HEK293 (cell line): Measurements from ENCODE around the gene GPX4.

ENCODE experiments used
- CTCF ChIA-PET: fragments of 350-600 bp; formaldehyde crosslinking; extraction: SDS; loops from one replicate; lab custom pipeline; 2021; ENCODE audit warnings: antibody characterized with exemption; lab: Yijun Ruan, JAX
- POLR2A ChIA-PET: fragments of 300-600 bp; formaldehyde crosslinking; extraction: SDS; loops from one replicate; lab custom pipeline; 2020; ENCODE audit warnings: antibody characterized with exemption, inconsistent platforms; lab: Yijun Ruan, JAX
- H3K27ac ChIP-seq: fragments of 200-500 bp; sonication (Bioruptor generic); 2 replicates; pipeline ENCODE4 v1.5.1; 2014; ENCODE audit warnings: low read depth, low read length, control low read depth, inconsistent platforms; ENCODE audit errors: extremely low read depth
- H3K36me3 ChIP-seq, 2 experiments: fragments of 200-500 bp in 1 of 2; sonication (Bioruptor generic) in 1 of 2; 1 replicate in 1 of 2; 2 replicates in 1 of 2; pipeline ENCODE4 v1.5.1; 2014 to 2017; ENCODE audit warnings: inconsistent platforms in 2 of 2, low read length in 2 of 2; ENCODE audit not compliant: control insufficient read depth in 2 of 2, insufficient read depth in 1 of 2
- H3K4me1 ChIP-seq: fragments of 200-500 bp; sonication (Bioruptor generic); 2 replicates; pipeline ENCODE4 v1.5.1; 2014; ENCODE audit warnings: mild to moderate bottlenecking, low read length, inconsistent platforms; ENCODE audit not compliant: control insufficient read depth, insufficient read depth
- H3K4me3 ChIP-seq: 2 replicates; pipeline ENCODE4 v1.5.1; 2011; ENCODE audit warnings: low read depth, mild to moderate bottlenecking, control low read depth, low read length, moderate library complexity
- H3K9me3 ChIP-seq: fragments of 200-500 bp; sonication (Bioruptor generic); 2 replicates; pipeline ENCODE4 v1.5.1; 2014; ENCODE audit warnings: low read depth, low read length, inconsistent platforms; ENCODE audit not compliant: control insufficient read depth, insufficient read depth
- FEZF1 ChIP-seq: fragments of 450-650 bp; formaldehyde crosslinking; IDR thresholded peaks from 2 replicates; pipeline ENCODE4 v1.5.1; 2016; ENCODE audit warnings: missing biosample characterization, missing genetic modification characterization
- HOXC10 ChIP-seq: sonication (generic); formaldehyde crosslinking; IDR thresholded peaks from 2 replicates; pipeline ENCODE4 v1.8.1; 2023; ENCODE audit warnings: mild to moderate bottlenecking, missing genetic modification reagents
- KLF1 ChIP-seq: fragments of 450-650 bp; formaldehyde crosslinking; IDR thresholded peaks from 2 replicates; pipeline ENCODE4 v1.5.1; 2016; ENCODE audit warnings: missing biosample characterization, missing genetic modification characterization
- KLF9 ChIP-seq: fragments of 450-650 bp; formaldehyde crosslinking; IDR thresholded peaks from 2 replicates; pipeline ENCODE4 v1.5.1; 2016; ENCODE audit warnings: missing biosample characterization, missing genetic modification characterization, low read depth
- MZF1 ChIP-seq: fragments of 450-650 bp; formaldehyde crosslinking; IDR thresholded peaks from 2 replicates; pipeline ENCODE4 v1.5.1; 2017; ENCODE audit warnings: missing biosample characterization, missing genetic modification characterization, borderline replicate concordance
- OVOL3 ChIP-seq: fragments of 450-650 bp; formaldehyde crosslinking; IDR thresholded peaks from 2 replicates; pipeline ENCODE4 v1.5.1; 2016; ENCODE audit warnings: missing biosample characterization, missing genetic modification characterization
- PRDM4 ChIP-seq: fragments of 450-650 bp; formaldehyde crosslinking; IDR thresholded peaks from 2 replicates; pipeline ENCODE4 v1.5.1; 2017; ENCODE audit warnings: missing biosample characterization, missing genetic modification characterization
- YY2 ChIP-seq: fragments of 450-650 bp; formaldehyde crosslinking; IDR thresholded peaks from 2 replicates; pipeline ENCODE4 v1.5.1; 2016; ENCODE audit warnings: missing biosample characterization, missing genetic modification characterization
- ZBTB6 ChIP-seq: fragments of 450-650 bp; formaldehyde crosslinking; IDR thresholded peaks from 2 replicates; pipeline ENCODE4 v1.5.1; 2017; ENCODE audit warnings: missing biosample characterization, missing genetic modification characterization
- ZNF324 ChIP-seq: fragments of 450-650 bp; formaldehyde crosslinking; IDR thresholded peaks from 2 replicates; pipeline ENCODE4 v1.5.1; 2016; ENCODE audit warnings: missing biosample characterization, missing genetic modification characterization
- ZNF600 ChIP-seq: fragments of 450-650 bp; formaldehyde crosslinking; IDR thresholded peaks from 2 replicates; pipeline ENCODE4 v1.5.1; 2016; ENCODE audit warnings: missing biosample characterization, missing genetic modification characterization
- ZNF707 ChIP-seq: fragments of 450-650 bp; formaldehyde crosslinking; IDR thresholded peaks from 2 replicates; pipeline ENCODE4 v1.5.1; 2016; ENCODE audit warnings: missing biosample characterization, missing genetic modification characterization
- ZSCAN23 ChIP-seq: fragments of 450-650 bp; formaldehyde crosslinking; IDR thresholded peaks from 2 replicates; pipeline ENCODE4 v1.5.1; 2016; ENCODE audit warnings: missing biosample characterization, missing genetic modification characterization

Gene GPX4

GRCh38 chr19:1139126-1139525 is 35.3 kb downstream of the GPX4 start:
- Histone ChIP-seq H3K27ac (no peak overlapping the region), H3K4me1 (no peaks in the 10 kb centered on the region), H3K9me3 (no peaks in the 10 kb centered on the region), H3K4me3 (no peak overlapping the region)
- POLR2A ChIA-PET = no interaction called here
- CTCF ChIA-PET = interaction anchor here (0.7 kb wide), 1 partner anchor 24 kb away, joined by 3 read pairs; no protein-coding TSS in a partner anchor
- TF ChIP-seq ZNF600 (tag by site-specific recombination) (0 out of 2 replicates have a peak, but pooled peaks have one; percentile 41), HOXC10 (CRISPR knock-in tag) (no peak), KLF9 (tag by site-specific recombination) (0 out of 2 replicates have a peak, but pooled peaks have one; percentile 29)
- TF ChIP-seq, all 188 proteins: peak for 2
- H3K36me3 ChIP-seq = peaks cover 0 to 17% of the 10 kb centered on the region in 2 experiments; a peak in 2 of 3 replicates

- no peaks in the 10 kb centered on the region for H3K9me3 ChIP-seq
- TF ChIP-seq ZNF324 (tag by site-specific recombination) = no peak
- TF ChIP-seq ZNF707 (tag by site-specific recombination) = no peak
- TF ChIP-seq MZF1 (tag by site-specific recombination) = no peak
- TF ChIP-seq KLF1 (tag by site-specific recombination) = no peak
- no peak for TF ChIP-seq PRDM4 (tag by site-specific recombination)
- TF ChIP-seq ZBTB6 = peak; percentile 8; the same call in 1 of the 2 replicates
- TF ChIP-seq, all 188 proteins: peak for 1
- CTCF ChIA-PET = interaction anchor here (0.6 kb wide), 1 partner anchor 683 kb away, joined by 3 read pairs; no protein-coding TSS in a partner anchor
- Histone ChIP-seq H3K27ac (no peak overlapping the region), H3K4me1 (no peaks in the 10 kb centered on the region), H3K36me3 (peaks cover 0 to 16% of the 10 kb centered on the region in 2 experiments; a peak in 2 of 3 replicates), H3K4me3 (no peak overlapping the region)
- POLR2A ChIA-PET = no interaction called here
These were observed 36.7 kb downstream of the GPX4 start for GRCh38 chr19:1140272-1141027.

- Histone ChIP-seq H3K36me3 (peaks cover 0 to 16% of the 10 kb centered on the region in 2 experiments; a peak in 2 of 3 replicates), H3K9me3 (no peaks in the 10 kb centered on the region), H3K4me1 (no peaks in the 10 kb centered on the region), H3K27ac (no peak overlapping the region), H3K4me3 (no peak overlapping the region)
- no peak for TF ChIP-seq OVOL3
- TF ChIP-seq YY2 (tag by site-specific recombination) = no peak
- no peak for TF ChIP-seq FEZF1 (tag by site-specific recombination)
- no peak for TF ChIP-seq ZSCAN23 (tag by site-specific recombination)
- no peak for TF ChIP-seq PRDM4 (tag by site-specific recombination)
- ChIA-PET POLR2A (no interaction called here), CTCF (no interaction called here)
These were observed 38.1 kb downstream of the GPX4 start for GRCh38 chr19:1141944-1142343.
